Neural progenitor cell (in vitro differentiated cells): ENCODE results near the gene NRG2. TPM values are rescaled to one million over a fixed set of nuclear protein-coding genes. Genes with fewer than 3 reads are reported as not detected.
A peak's percentile ranks its signal among the peaks of the same experiment; 100 is the strongest.

Experiments
- DNase-seq: peaks from one replicate; pipeline ENCODE4 v3.0.0-alpha.2; 2016; ENCODE audit warnings: low spot score
- H2AFZ ChIP-seq: fragments of 200-600 bp; sonication (generic); replicated peaks from 2 replicates; pipeline ENCODE4 v1.6.1; 2016; ENCODE audit warnings: antibody characterized with exemption
- H3F3A ChIP-seq: fragments of 200-600 bp; sonication (generic); 2 replicates; pipeline ENCODE4 v1.6.1; 2016; ENCODE audit warnings: antibody characterized with exemption, low read depth
- H3K27ac ChIP-seq: fragments of 200-600 bp; sonication (generic); 2 replicates; pipeline ENCODE4 v1.5.1; 2016; ENCODE audit warnings: mild to moderate bottlenecking
- H3K27me3 ChIP-seq: fragments of 200-600 bp; sonication (generic); 2 replicates; pipeline ENCODE4 v1.6.1; 2016; ENCODE audit warnings: mild to moderate bottlenecking, moderate library complexity
- H3K36me3 ChIP-seq: fragments of 200-600 bp; sonication (generic); 2 replicates; pipeline ENCODE4 v1.5.1; 2016
- H3K4me1 ChIP-seq: fragments of 200-600 bp; sonication (generic); 2 replicates; pipeline ENCODE4 v1.6.1; 2016; ENCODE audit warnings: mixed run types
- H3K4me2 ChIP-seq: fragments of 200-600 bp; sonication (generic); 2 replicates; pipeline ENCODE4 v1.6.1; 2016
- H3K4me3 ChIP-seq: fragments of 200-600 bp; sonication (generic); 2 replicates; pipeline ENCODE4 v1.5.1; 2016
- H3K79me2 ChIP-seq: fragments of 200-600 bp; sonication (generic); 2 replicates; pipeline ENCODE4 v1.6.1; 2016; ENCODE audit warnings: low read depth
- H3K9ac ChIP-seq: fragments of 200-600 bp; sonication (generic); 2 replicates; pipeline ENCODE4 v1.6.1; 2016
- H3K9me3 ChIP-seq: fragments of 200-600 bp; sonication (generic); 2 replicates; pipeline ENCODE4 v1.5.1; 2016; ENCODE audit warnings: low read depth
- H4K20me1 ChIP-seq: fragments of 200-600 bp; sonication (generic); 2 replicates; pipeline ENCODE4 v1.6.1; 2016; ENCODE audit warnings: low read depth
- H3K27ac Mint-ChIP-seq: 3 replicates; pipeline ENCODE4 v1.8.0; 2021; ENCODE audit warnings: mixed read lengths
- H3K27me3 Mint-ChIP-seq: 2 replicates; pipeline ENCODE4 v1.8.0; 2022; ENCODE audit warnings: low read depth, mild to moderate bottlenecking, inconsistent platforms, moderate library complexity, mixed read lengths; ENCODE audit not compliant: insufficient read depth
- H3K36me3 Mint-ChIP-seq: 3 replicates; pipeline ENCODE4 v1.8.0; 2021; ENCODE audit warnings: mixed read lengths
- H3K4me1 Mint-ChIP-seq: 3 replicates; pipeline ENCODE4 v1.8.0; 2021; ENCODE audit warnings: mixed read lengths
- H3K4me3 Mint-ChIP-seq: 3 replicates; pipeline ENCODE4 v1.8.0; 2021; ENCODE audit warnings: mild to moderate bottlenecking, moderate library complexity, mixed read lengths
- H3K9me3 Mint-ChIP-seq: 3 replicates; pipeline ENCODE4 v1.8.0; 2020; ENCODE audit warnings: mixed read lengths
- CTCF ChIP-seq: fragments of 200-600 bp; sonication (generic); IDR thresholded peaks from 2 replicates; pipeline ENCODE4 v1.5.1; 2017; ENCODE audit warnings: antibody characterized with exemption, mild to moderate bottlenecking
- EZH2 ChIP-seq: fragments of 200-600 bp; sonication (generic); IDR thresholded peaks from 2 replicates; pipeline ENCODE4 v1.6.1; 2017; ENCODE audit warnings: antibody characterized with exemption, mild to moderate bottlenecking, moderate library complexity
- EZH2phosphoT487 ChIP-seq: fragments of 200-600 bp; sonication (generic); IDR thresholded peaks from 2 replicates; pipeline ENCODE4 v1.6.1; 2017; ENCODE audit warnings: antibody characterized with exemption
- total RNA-seq: library from RNA; depleted of rRNA; stranded (reverse); fragments of >200 nt; gene quantifications from 2 replicates; pipeline ENCODE4 v1.2.3, GENCODE V29; 2015; ENCODE audit warnings: low replicate concordance

NRG2 gene
- total RNA-seq, 1 donor from 2014 or later: 0.13 TPM

- Mint-ChIP-seq H3K4me3 (peak overlapping the region; percentile 88), H3K27ac (no peak overlapping the region), H3K27me3 (peaks cover 16% of the 10 kb centered on the region), H3K36me3 (no peaks in the 10 kb centered on the region), H3K4me1 (peaks cover 40% of the 10 kb centered on the region), H3K9me3 (no peaks in the 10 kb centered on the region)
- Histone ChIP-seq H3K9me3 (no peaks in the 10 kb centered on the region), H4K20me1 (peaks cover 35% of the 10 kb centered on the region), H3K36me3 (no peaks in the 10 kb centered on the region), H3F3A (peaks cover 43% of the 10 kb centered on the region), H3K4me1 (peaks cover 40% of the 10 kb centered on the region), H3K27me3 (peaks cover 91% of the 10 kb centered on the region), H3K4me3 (peak overlapping the region; percentile 65), H3K4me2 (peak overlapping the region; percentile 93), H2AFZ (peak overlapping the region; percentile 80), H3K27ac (no peak overlapping the region), H3K79me2 (no peaks in the 10 kb centered on the region), H3K9ac (no peak overlapping the region)
- peak; percentile 64 for DNase-seq
- TF ChIP-seq EZH2phosphoT487 (no peak), EZH2 (peak; percentile 51)
Observed at GRCh38 chr5:140041492-140042392, 1.4 kb downstream of the NRG2 start.

- H3K79me2 ChIP-seq: no peaks in the 10 kb centered on the region
- no peak overlapping the region for H3K9ac ChIP-seq
- H3K4me1 Mint-ChIP-seq: peaks cover 44% of the 10 kb centered on the region
- peak overlapping the region; percentile 88 for H3K4me3 Mint-ChIP-seq
- H3K27ac Mint-ChIP-seq: no peak overlapping the region
- H3K36me3 ChIP-seq: no peaks in the 10 kb centered on the region
- no peaks in the 10 kb centered on the region for H3K9me3 Mint-ChIP-seq
- peaks cover 95% of the 10 kb centered on the region for H3K27me3 ChIP-seq
- H3K9me3 ChIP-seq: no peaks in the 10 kb centered on the region
- peaks cover 16% of the 10 kb centered on the region for H3K27me3 Mint-ChIP-seq
- TF ChIP-seq EZH2phosphoT487 (no peak), EZH2 (peak; percentile 69)
- no peak for DNase-seq
- peaks cover 43% of the 10 kb centered on the region for H3F3A ChIP-seq
- H3K27ac ChIP-seq: no peak overlapping the region
- peaks cover 40% of the 10 kb centered on the region for H3K4me1 ChIP-seq
- H3K36me3 Mint-ChIP-seq: no peaks in the 10 kb centered on the region
- H3K4me3 ChIP-seq: no peak overlapping the region
- H4K20me1 ChIP-seq: peaks cover 36% of the 10 kb centered on the region
- H3K4me2 ChIP-seq: peak overlapping the region; percentile 93
- no peak overlapping the region for H2AFZ ChIP-seq
Observed at GRCh38 chr5:140041099-140041491, 2.0 kb downstream of the NRG2 start.

GRCh38 chr5:140040358-140040757, 2.7 kb downstream of the NRG2 start:
- H3K9me3 Mint-ChIP-seq: no peaks in the 10 kb centered on the region
- DNase-seq: no peak

GRCh38 chr5:140039561-140039960, 3.5 kb downstream of the NRG2 start:
- Histone ChIP-seq H3F3A (peaks cover 43% of the 10 kb centered on the region), H2AFZ (no peak overlapping the region), H3K36me3 (no peaks in the 10 kb centered on the region), H4K20me1 (peaks cover 36% of the 10 kb centered on the region), H3K27ac (no peak overlapping the region), H3K9ac (no peak overlapping the region), H3K27me3 (peaks cover 95% of the 10 kb centered on the region), H3K4me3 (no peak overlapping the region), H3K4me1 (peaks cover 40% of the 10 kb centered on the region), H3K79me2 (no peaks in the 10 kb centered on the region), H3K4me2 (peak overlapping the region; percentile 65), H3K9me3 (no peaks in the 10 kb centered on the region)
- peaks cover 44% of the 10 kb centered on the region for H3K4me1 Mint-ChIP-seq
- peaks cover 6% of the 10 kb centered on the region for H3K9me3 Mint-ChIP-seq
- no peak for TF ChIP-seq EZH2
- TF ChIP-seq CTCF: no peak
- no peak for TF ChIP-seq EZH2phosphoT487
- no peak for DNase-seq
- H3K36me3 Mint-ChIP-seq: no peaks in the 10 kb centered on the region
- H3K27me3 Mint-ChIP-seq: peaks cover 18% of the 10 kb centered on the region
- peak overlapping the region; percentile 24 for H3K27ac Mint-ChIP-seq
- peak overlapping the region; percentile 29 for H3K4me3 Mint-ChIP-seq

More at GRCh38 chr5:140040358-140040757, 2.7 kb downstream of the NRG2 start:
- peaks cover 95% of the 10 kb centered on the region for H3K27me3 ChIP-seq
- no peaks in the 10 kb centered on the region for H3K9me3 ChIP-seq
- H3K4me3 ChIP-seq: no peak overlapping the region
- Mint-ChIP-seq H3K4me3 (peak overlapping the region; percentile 2), H3K36me3 (no peaks in the 10 kb centered on the region), H3K27ac (no peak overlapping the region), H3K27me3 (peaks cover 16% of the 10 kb centered on the region), H3K4me1 (peaks cover 44% of the 10 kb centered on the region)
- peaks cover 40% of the 10 kb centered on the region for H3K4me1 ChIP-seq
- H2AFZ ChIP-seq: no peak overlapping the region
- H4K20me1 ChIP-seq: peaks cover 36% of the 10 kb centered on the region
- H3K4me2 ChIP-seq: peak overlapping the region; percentile 3
- H3F3A ChIP-seq: peaks cover 43% of the 10 kb centered on the region
- H3K27ac ChIP-seq: no peak overlapping the region
- H3K36me3 ChIP-seq: no peaks in the 10 kb centered on the region
- H3K9ac ChIP-seq: no peak overlapping the region
- TF ChIP-seq CTCF (no peak), EZH2phosphoT487 (no peak), EZH2 (no peak)
- H3K79me2 ChIP-seq: no peaks in the 10 kb centered on the region
